Smooth muscle cell (in vitro differentiated cells): ENCODE results near the gene SPPL2B. TPM values are rescaled to one million over a fixed set of nuclear protein-coding genes. Genes with fewer than 3 reads are reported as not detected.

Source experiments
- DNase-seq: peaks from one replicate; lab custom pipeline; 2025; ENCODE audit not compliant: unreplicated experiment; lab: John Stamatoyannopoulos, UW
- H2AFZ ChIP-seq: fragments of 200-600 bp; sonication (generic); 2 replicates; pipeline ENCODE4 v1.6.0; 2016; ENCODE audit warnings: antibody characterized with exemption, low read depth, mild to moderate bottlenecking
- H3F3A ChIP-seq: fragments of 200-600 bp; sonication (generic); 2 replicates; pipeline ENCODE4 v1.6.0; 2017; ENCODE audit warnings: antibody characterized with exemption, low read depth
- H3K27ac ChIP-seq: fragments of 200-600 bp; sonication (generic); 2 replicates; pipeline ENCODE4 v1.5.1; 2016; ENCODE audit warnings: low read depth, mild to moderate bottlenecking
- H3K27me3 ChIP-seq: fragments of 200-600 bp; sonication (generic); 2 replicates; pipeline ENCODE4 v1.6.1; 2016; ENCODE audit warnings: low read depth, mild to moderate bottlenecking
- H3K36me3 ChIP-seq: fragments of 200-600 bp; sonication (generic); 2 replicates; pipeline ENCODE4 v1.5.1; 2016; ENCODE audit warnings: low read depth
- H3K4me1 ChIP-seq: fragments of 200-600 bp; sonication (generic); 2 replicates; pipeline ENCODE4 v1.5.1; 2016; ENCODE audit warnings: low read depth
- H3K4me2 ChIP-seq: fragments of 200-600 bp; sonication (generic); 2 replicates; pipeline ENCODE4 v1.6.0; 2016; ENCODE audit warnings: mild to moderate bottlenecking
- H3K4me3 ChIP-seq: fragments of 200-600 bp; sonication (generic); 2 replicates; pipeline ENCODE4 v1.5.1; 2016; ENCODE audit warnings: mild to moderate bottlenecking
- H3K79me2 ChIP-seq: fragments of 200-600 bp; sonication (generic); 2 replicates; pipeline ENCODE4 v1.6.0; 2016; ENCODE audit warnings: low read depth, mild to moderate bottlenecking
- H3K9ac ChIP-seq: fragments of 200-600 bp; sonication (generic); 2 replicates; pipeline ENCODE4 v1.6.0; 2016; ENCODE audit warnings: low read depth
- H3K9me3 ChIP-seq: fragments of 200-600 bp; sonication (generic); replicated peaks from 2 replicates; pipeline ENCODE4 v1.5.1; 2016; ENCODE audit warnings: low read depth
- H4K20me1 ChIP-seq: fragments of 200-600 bp; sonication (generic); 2 replicates; pipeline ENCODE4 v1.6.0; 2016; ENCODE audit warnings: low read depth
- CTCF ChIP-seq: fragments of 200-600 bp; sonication (generic); IDR thresholded peaks from 2 replicates; pipeline ENCODE4 v1.5.1; 2017; ENCODE audit warnings: borderline replicate concordance, mild to moderate bottlenecking, antibody characterized with exemption; ENCODE audit not compliant: insufficient read depth, poor library complexity, severe bottlenecking
- WGBS: methylation state at CpG from one replicate; pipeline ENCODE4 v1.1.7; 2016; ENCODE audit warnings: low lambda C conversion rate; 5-methylcytosine and 5-hydroxymethylcytosine counted together
- polyA plus RNA-seq: library from polyadenylated mRNA; unstranded; fragments of >200 nt; fragmentation: Nextera tagmentation; extraction: Ambion mirVana; gene quantifications from 2 replicates; pipeline ENCODE4 v1.2.1, GENCODE V29; 2016
- total RNA-seq: library from RNA; depleted of rRNA; stranded (reverse); fragments of >200 nt; gene quantifications from 2 replicates; pipeline ENCODE4 v1.2.3, GENCODE V29; 2014

Gene SPPL2B
- total and polyA plus RNA-seq, 2 experiments from 2014 or later, result 53.6 to 54.7 TPM

DNA sequence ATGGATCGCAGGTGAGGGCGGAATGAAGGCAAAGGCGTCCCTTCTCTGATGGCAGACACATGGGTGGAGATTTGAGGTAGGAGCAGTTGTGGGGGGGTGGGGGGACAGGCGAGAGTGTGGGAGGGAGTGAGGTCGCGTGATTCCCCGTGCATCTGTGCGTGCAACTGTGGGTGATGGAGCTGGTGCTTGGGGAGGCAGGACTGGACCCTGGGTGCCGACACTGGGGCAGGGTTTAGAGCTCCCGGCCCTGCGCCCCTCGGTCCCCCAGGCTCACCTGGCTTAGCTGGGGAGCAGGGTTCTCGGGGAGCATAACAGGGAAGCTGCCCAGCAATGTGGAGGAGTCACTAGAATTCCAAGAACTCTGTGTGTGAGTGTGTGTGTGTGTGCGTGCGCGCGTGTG lies 34.9 kb downstream of the SPPL2B start:
- no peak overlapping the region for H3K9ac ChIP-seq
- no peak overlapping the region for H3K4me3 ChIP-seq
- no peak overlapping the region for H2AFZ ChIP-seq
- no peaks in the 10 kb centered on the region for H4K20me1 ChIP-seq
- H3K79me2 ChIP-seq, result no peaks in the 10 kb centered on the region
- no peak for DNase-seq
- no peak overlapping the region for H3K27ac ChIP-seq
- H3K27me3 ChIP-seq, result peaks cover 26% of the 10 kb centered on the region
- no peaks in the 10 kb centered on the region for H3K9me3 ChIP-seq
- H3K4me2 ChIP-seq, result no peak overlapping the region
- H3F3A ChIP-seq, result no peaks in the 10 kb centered on the region
- H3K4me1 ChIP-seq, result no peaks in the 10 kb centered on the region
- no peak for TF ChIP-seq CTCF
- no peaks in the 10 kb centered on the region for H3K36me3 ChIP-seq
- 92% methylated on average over 13 of the region's 17 CpGs for WGBS

DNA sequence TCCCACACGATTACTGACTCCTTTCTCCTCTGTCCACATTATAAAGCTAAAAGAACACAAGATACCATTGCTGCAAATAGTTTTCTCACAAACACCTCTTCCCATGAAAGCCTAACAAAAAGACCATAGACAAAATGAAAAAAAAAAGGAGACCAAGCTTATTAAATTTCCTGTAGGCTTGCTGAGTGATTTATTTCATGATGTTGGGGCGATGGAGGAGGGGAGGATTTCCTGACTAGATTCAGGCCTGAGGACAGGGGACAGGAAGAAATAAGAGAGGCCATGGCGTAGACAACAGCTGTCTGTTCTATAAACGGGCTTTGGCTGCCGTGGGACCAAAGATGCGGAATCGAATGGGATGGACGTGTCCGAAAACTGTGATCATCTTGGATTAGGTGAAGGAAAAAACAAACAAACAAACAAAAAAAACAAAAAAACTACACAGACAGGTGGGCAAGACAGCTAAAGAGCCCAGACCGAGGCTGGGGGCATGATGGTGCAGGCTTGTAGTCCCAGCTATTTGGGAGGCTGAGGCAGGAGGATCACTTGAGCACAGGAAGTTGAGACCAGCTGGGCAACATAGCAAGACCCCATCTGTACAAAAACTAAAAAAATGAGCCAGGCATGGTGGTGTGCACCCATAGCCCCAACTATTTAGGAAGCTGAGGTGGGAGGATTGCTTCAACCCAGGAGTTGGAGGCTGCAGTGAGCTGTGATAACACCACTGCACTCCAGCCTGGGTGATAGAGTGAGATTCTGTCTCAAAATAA lies 36.9 kb downstream of the SPPL2B start:
- H3K79me2 ChIP-seq, result no peaks in the 10 kb centered on the region
- H3K27ac ChIP-seq, result no peak overlapping the region
- DNase-seq, result no peak
- no peak overlapping the region for H3K9ac ChIP-seq
- H3K4me3 ChIP-seq, result no peak overlapping the region
- TF ChIP-seq CTCF, result no peak
- WGBS, result 84% methylated on average over 10 of the region's 10 CpGs
- no peak overlapping the region for H2AFZ ChIP-seq
- H3K4me1 ChIP-seq, result no peaks in the 10 kb centered on the region
- H4K20me1 ChIP-seq, result no peaks in the 10 kb centered on the region
- H3K36me3 ChIP-seq, result no peaks in the 10 kb centered on the region
- no peaks in the 10 kb centered on the region for H3F3A ChIP-seq
- H3K27me3 ChIP-seq, result peaks cover 8% of the 10 kb centered on the region
- no peaks in the 10 kb centered on the region for H3K9me3 ChIP-seq
- no peak overlapping the region for H3K4me2 ChIP-seq

DNA sequence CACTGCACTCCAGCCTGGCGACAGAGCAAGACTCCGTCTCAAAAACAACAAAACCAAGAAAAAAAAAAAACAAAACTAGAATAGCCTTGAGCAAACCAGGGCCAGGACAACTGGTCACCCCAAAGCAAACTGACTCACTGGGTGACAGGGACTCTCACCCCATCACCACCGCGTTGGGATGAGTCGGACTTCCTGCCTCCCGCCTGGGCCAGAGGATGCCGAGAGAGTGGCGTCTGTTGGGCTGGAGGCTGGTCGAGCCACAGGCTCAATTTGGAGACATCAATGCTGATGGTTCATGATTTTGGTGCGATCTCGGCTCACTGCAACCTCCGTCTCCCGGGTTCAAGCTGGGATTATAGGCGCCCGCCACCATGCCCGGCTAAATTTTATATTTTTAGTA lies 43.2 kb downstream of the SPPL2B start:
- Histone ChIP-seq H3K27ac (no peak overlapping the region), H3K79me2 (no peaks in the 10 kb centered on the region), H4K20me1 (no peaks in the 10 kb centered on the region), H3K36me3 (no peaks in the 10 kb centered on the region), H2AFZ (no peak overlapping the region), H3K27me3 (no peaks in the 10 kb centered on the region), H3F3A (no peaks in the 10 kb centered on the region), H3K4me3 (no peak overlapping the region), H3K9ac (no peak overlapping the region), H3K9me3 (no peaks in the 10 kb centered on the region), H3K4me2 (no peak overlapping the region), H3K4me1 (no peaks in the 10 kb centered on the region)
- no peak for TF ChIP-seq CTCF
- no peak for DNase-seq
- 72% methylated on average over 16 of the region's 16 CpGs for WGBS

GRCh38 chr19:2372076-2372612 lies 43.7 kb downstream of the SPPL2B start:
- Histone ChIP-seq H3K79me2 (no peaks in the 10 kb centered on the region), H3K9ac (no peak overlapping the region), H3K4me3 (no peak overlapping the region), H3K4me1 (no peaks in the 10 kb centered on the region), H4K20me1 (no peaks in the 10 kb centered on the region), H3K4me2 (no peak overlapping the region), H3K9me3 (no peaks in the 10 kb centered on the region), H3K27me3 (no peaks in the 10 kb centered on the region), H3F3A (no peaks in the 10 kb centered on the region), H3K27ac (no peak overlapping the region), H3K36me3 (no peaks in the 10 kb centered on the region), H2AFZ (no peak overlapping the region)
- no peak for TF ChIP-seq CTCF
- DNase-seq, result no peak
- WGBS, result 75% methylated on average over 11 of the region's 11 CpGs
